HG03280 (cell line): Measurements from ENCODE around the gene SEC23A.
A peak's percentile ranks its signal among the peaks of the same experiment; 100 is the strongest.

Source experiments
- ATAC-seq: cut with Tn5 transposase; IDR thresholded peaks from one replicate; pipeline ENCODE4 v1.9.1; 2021; ENCODE audit warnings: mild to moderate bottlenecking, moderate library complexity; ENCODE audit not compliant: unreplicated experiment

The SEC23A gene

GRCh38 chr14:38993981-38994380, 109.1 kb downstream of the SEC23A start:
- ATAC-seq: no peak

GRCh38 chr14:38992067-38992844, 110.8 kb downstream of the SEC23A start:
- ATAC-seq: no peak

- no peak for ATAC-seq
Observed at GRCh38 chr14:38991299-38991698, 111.7 kb downstream of the SEC23A start.

- ATAC-seq: peak; percentile 86
Observed at GRCh38 chr14:38989922-38990546, 113.0 kb downstream of the SEC23A start.

- no peak for ATAC-seq
Observed at GRCh38 chr14:38987781-38988180, 115.3 kb downstream of the SEC23A start.

- no peak for ATAC-seq
Observed at GRCh38 chr14:38982837-38983236, 120.2 kb downstream of the SEC23A start.

GRCh38 chr14:38982278-38982677, 120.8 kb downstream of the SEC23A start:
- no peak for ATAC-seq
